ENCODE measurements around the gene MCTP2.

The MCTP2 gene

GRCh38 chr15:94234300-94234699 lies 2.9 kb downstream of the MCTP2 start:
- TF ChIP-seq TAF1 (IDR thresholded peaks at IDR 0.05; ENCODE audit: borderline replicate concordance, insufficient read depth, low read length) = no peak
- no peak for TF ChIP-seq SIN3A (IDR thresholded peaks at IDR 0.05; ENCODE audit: borderline replicate concordance, insufficient read depth, low read length)
- no peak for TF ChIP-seq POLR2AphosphoS5 (IDR thresholded peaks at IDR 0.05; ENCODE audit: low read depth, low read length)
- TF ChIP-seq REST (IDR thresholded peaks at IDR 0.05; ENCODE audit: insufficient read depth in 1 of 2, low read depth in 2 of 2, low read length in 2 of 2) = no peak
- no peak for TF ChIP-seq FOXP2 (optimal IDR thresholded peaks at IDR 0.05; ENCODE audit: borderline replicate concordance, extremely low read depth, extremely low read length, insufficient read depth)

- TF ChIP-seq FOXP2 (optimal IDR thresholded peaks at IDR 0.05; ENCODE audit: borderline replicate concordance, extremely low read depth, extremely low read length, insufficient read depth) (no peak), SIN3A (IDR thresholded peaks at IDR 0.05; ENCODE audit: borderline replicate concordance, insufficient read depth, low read length) (no peak), REST (IDR thresholded peaks at IDR 0.05; ENCODE audit: insufficient read depth in 1 of 2, low read depth in 2 of 2, low read length in 2 of 2) (no peak), POLR2AphosphoS5 (IDR thresholded peaks at IDR 0.05; ENCODE audit: low read depth, low read length) (no peak), TAF1 (IDR thresholded peaks at IDR 0.05; ENCODE audit: borderline replicate concordance, insufficient read depth, low read length) (no peak)
These were observed 3.7 kb downstream of the MCTP2 start for GRCh38 chr15:94235041-94235440.

- TF ChIP-seq REST (IDR thresholded peaks at IDR 0.05; ENCODE audit: insufficient read depth in 1 of 2, low read depth in 2 of 2, low read length in 2 of 2) = no peak
These were observed 4.3 kb downstream of the MCTP2 start for GRCh38 chr15:94235646-94236045.

- TF ChIP-seq REST (IDR thresholded peaks at IDR 0.05; ENCODE audit: insufficient read depth in 1 of 2, low read depth in 2 of 2, low read length in 2 of 2) (no peak), TAF1 (IDR thresholded peaks at IDR 0.05; ENCODE audit: borderline replicate concordance, insufficient read depth, low read length) (no peak), SIN3A (IDR thresholded peaks at IDR 0.05; ENCODE audit: borderline replicate concordance, insufficient read depth, low read length) (no peak), POLR2AphosphoS5 (IDR thresholded peaks at IDR 0.05; ENCODE audit: low read depth, low read length) (no peak), FOXP2 (optimal IDR thresholded peaks at IDR 0.05; ENCODE audit: borderline replicate concordance, extremely low read depth, extremely low read length, insufficient read depth) (no peak)
These were observed 5.2 kb downstream of the MCTP2 start for GRCh38 chr15:94236608-94237007.

GRCh38 chr15:94237903-94238302 lies 6.5 kb downstream of the MCTP2 start:
- TF ChIP-seq POLR2AphosphoS5 (IDR thresholded peaks at IDR 0.05; ENCODE audit: low read depth, low read length) (no peak), REST (IDR thresholded peaks at IDR 0.05; ENCODE audit: insufficient read depth in 1 of 2, low read depth in 2 of 2, low read length in 2 of 2) (no peak), SIN3A (IDR thresholded peaks at IDR 0.05; ENCODE audit: borderline replicate concordance, insufficient read depth, low read length) (no peak), TAF1 (IDR thresholded peaks at IDR 0.05; ENCODE audit: borderline replicate concordance, insufficient read depth, low read length) (no peak), FOXP2 (optimal IDR thresholded peaks at IDR 0.05; ENCODE audit: borderline replicate concordance, extremely low read depth, extremely low read length, insufficient read depth) (no peak)
